PFSK-1 (cell line): Measurements from ENCODE around the gene CNDP2.

Experiments
- FOXP2 ChIP-seq: optimal IDR thresholded peaks from 2 replicates; pipeline ENCODE3; 2011; ENCODE audit warnings: borderline replicate concordance, control low read depth, inconsistent platforms; ENCODE audit not compliant: insufficient read depth; ENCODE audit errors: extremely low read length, extremely low read depth
- POLR2AphosphoS5 ChIP-seq: IDR thresholded peaks from 2 replicates; pipeline ENCODE4 v1.6.1; 2012; ENCODE audit warnings: low read depth, mild to moderate bottlenecking, control low read depth, low read length, moderate library complexity
- SIN3A ChIP-seq: IDR thresholded peaks from 2 replicates; pipeline ENCODE4 v1.6.1; 2012; ENCODE audit warnings: mild to moderate bottlenecking, low read length, moderate library complexity, borderline replicate concordance; ENCODE audit not compliant: insufficient read depth
- TAF1 ChIP-seq: IDR thresholded peaks from 2 replicates; pipeline ENCODE4 v1.6.1; 2012; ENCODE audit warnings: low read length, control low read depth, borderline replicate concordance; ENCODE audit not compliant: insufficient read depth
- TF ChIP-seq, protein P1 (sequence below), 2 experiments: IDR thresholded peaks; 2 replicates each; pipeline versions ENCODE4 v1.6.1 to v1.8.0; 2011 to 2012; ENCODE audit warnings: low read depth in 2 of 2, low read length in 2 of 2, control low read depth in 1 of 2, inconsistent platforms in 1 of 2, mild to moderate bottlenecking in 1 of 2, moderate library complexity in 1 of 2; ENCODE audit not compliant: insufficient read depth in 1 of 2

CNDP2 gene

DNA sequence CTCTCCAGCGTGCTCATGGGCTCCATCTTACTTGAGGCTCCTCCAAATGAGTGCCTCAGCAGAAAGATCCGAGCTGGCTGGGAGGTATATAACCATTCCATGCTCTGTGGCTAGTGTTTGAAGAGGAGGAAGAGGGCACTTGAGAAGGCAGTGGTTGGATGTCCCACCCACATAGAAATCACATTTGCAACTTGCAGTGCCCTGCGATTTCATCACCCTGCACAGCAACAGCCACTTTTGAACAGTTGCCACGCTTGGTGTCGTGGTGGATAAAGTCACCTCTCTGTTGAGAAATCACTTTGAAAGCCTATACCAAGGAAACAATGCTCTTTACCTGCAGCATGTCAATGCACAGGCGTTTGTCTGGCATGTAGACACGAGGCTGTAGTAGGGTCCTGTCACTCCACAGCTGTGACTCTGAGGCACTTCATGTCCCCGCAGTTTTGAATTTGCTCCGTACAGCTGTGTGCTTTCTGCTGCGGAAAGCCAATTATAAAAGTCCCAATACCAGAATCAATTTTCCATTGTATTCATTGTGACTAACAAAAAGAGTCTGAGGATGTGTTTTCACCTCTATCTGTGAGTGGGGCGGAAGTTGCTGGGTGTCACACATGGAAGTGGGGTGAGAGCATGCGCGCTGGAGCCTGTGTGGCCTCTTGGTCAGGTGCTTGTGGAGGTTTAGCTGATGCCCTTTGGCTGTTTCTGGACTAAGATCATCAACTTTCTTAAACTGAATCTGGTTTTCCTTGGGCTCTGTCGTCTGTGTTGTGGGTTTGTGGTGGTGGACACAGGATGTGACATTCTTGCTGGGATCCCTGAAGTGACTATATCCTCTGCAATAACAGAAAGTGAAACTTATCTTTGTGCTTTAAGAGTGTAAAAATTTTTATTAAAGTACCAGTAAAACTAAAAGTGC lies 2.8 kb downstream of the CNDP2 start:
- TF ChIP-seq TAF1, result no peak
- no peak for TF ChIP-seq SIN3A
- TF ChIP-seq, protein P1, sequence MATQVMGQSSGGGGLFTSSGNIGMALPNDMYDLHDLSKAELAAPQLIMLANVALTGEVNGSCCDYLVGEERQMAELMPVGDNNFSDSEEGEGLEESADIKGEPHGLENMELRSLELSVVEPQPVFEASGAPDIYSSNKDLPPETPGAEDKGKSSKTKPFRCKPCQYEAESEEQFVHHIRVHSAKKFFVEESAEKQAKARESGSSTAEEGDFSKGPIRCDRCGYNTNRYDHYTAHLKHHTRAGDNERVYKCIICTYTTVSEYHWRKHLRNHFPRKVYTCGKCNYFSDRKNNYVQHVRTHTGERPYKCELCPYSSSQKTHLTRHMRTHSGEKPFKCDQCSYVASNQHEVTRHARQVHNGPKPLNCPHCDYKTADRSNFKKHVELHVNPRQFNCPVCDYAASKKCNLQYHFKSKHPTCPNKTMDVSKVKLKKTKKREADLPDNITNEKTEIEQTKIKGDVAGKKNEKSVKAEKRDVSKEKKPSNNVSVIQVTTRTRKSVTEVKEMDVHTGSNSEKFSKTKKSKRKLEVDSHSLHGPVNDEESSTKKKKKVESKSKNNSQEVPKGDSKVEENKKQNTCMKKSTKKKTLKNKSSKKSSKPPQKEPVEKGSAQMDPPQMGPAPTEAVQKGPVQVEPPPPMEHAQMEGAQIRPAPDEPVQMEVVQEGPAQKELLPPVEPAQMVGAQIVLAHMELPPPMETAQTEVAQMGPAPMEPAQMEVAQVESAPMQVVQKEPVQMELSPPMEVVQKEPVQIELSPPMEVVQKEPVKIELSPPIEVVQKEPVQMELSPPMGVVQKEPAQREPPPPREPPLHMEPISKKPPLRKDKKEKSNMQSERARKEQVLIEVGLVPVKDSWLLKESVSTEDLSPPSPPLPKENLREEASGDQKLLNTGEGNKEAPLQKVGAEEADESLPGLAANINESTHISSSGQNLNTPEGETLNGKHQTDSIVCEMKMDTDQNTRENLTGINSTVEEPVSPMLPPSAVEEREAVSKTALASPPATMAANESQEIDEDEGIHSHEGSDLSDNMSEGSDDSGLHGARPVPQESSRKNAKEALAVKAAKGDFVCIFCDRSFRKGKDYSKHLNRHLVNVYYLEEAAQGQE (IDR thresholded peaks at IDR 0.05; ENCODE audit: insufficient read depth in 1 of 2, low read depth in 2 of 2, low read length in 2 of 2), result no peak
- TF ChIP-seq FOXP2, result no peak
- no peak for TF ChIP-seq POLR2AphosphoS5

DNA sequence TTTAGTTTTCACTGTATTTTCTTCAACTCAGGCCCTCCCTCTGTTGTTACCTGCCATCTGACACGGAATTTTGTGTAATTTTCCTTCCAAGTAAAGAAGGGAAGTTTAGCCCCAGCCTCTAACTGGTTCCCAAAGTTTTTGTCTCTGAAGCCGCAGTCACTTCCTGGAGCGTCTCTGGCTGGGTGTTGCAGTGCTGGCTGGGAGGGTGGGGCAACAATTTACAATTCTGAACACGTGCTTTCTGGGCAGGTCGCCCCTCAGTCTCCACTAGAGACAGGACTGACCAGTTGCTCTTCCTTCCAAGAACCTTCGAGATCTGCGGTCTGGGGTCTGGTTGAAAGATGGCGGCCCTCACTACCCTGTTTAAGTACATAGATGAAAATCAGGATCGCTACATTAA lies 3.5 kb downstream of the CNDP2 start:
- TF ChIP-seq SIN3A (0 out of 2 replicates have a peak, but pooled peaks have one; percentile 15), POLR2AphosphoS5 (0 out of 2 replicates have a peak, but pooled peaks have one; percentile 28)
- TF ChIP-seq, protein P1 (IDR thresholded peaks at IDR 0.05; ENCODE audit: insufficient read depth in 1 of 2, low read depth in 2 of 2, low read length in 2 of 2), result no peak

DNA sequence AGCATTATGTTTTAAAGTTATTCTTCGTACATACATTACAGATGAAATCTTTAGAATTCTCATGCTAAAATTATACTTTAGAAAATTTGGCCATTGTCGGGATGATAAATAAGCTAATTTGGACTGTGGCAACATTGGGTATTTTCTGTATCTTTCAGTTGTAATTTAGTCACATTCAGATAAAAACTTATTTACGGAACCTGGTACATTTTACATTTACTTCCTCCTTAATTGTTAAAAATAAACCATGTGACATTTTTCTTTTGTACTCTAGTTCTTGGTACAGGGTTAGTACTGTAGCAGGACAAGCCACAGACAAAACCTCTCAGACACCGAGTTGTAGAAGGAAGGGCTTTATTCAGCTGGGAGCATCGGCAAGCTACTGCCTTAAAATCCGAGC lies 4.2 kb downstream of the CNDP2 start:
- TF ChIP-seq POLR2AphosphoS5 (no peak), FOXP2 (no peak)
- TF ChIP-seq, protein P1 (IDR thresholded peaks at IDR 0.05; ENCODE audit: insufficient read depth in 1 of 2, low read depth in 2 of 2, low read length in 2 of 2), result no peak

DNA sequence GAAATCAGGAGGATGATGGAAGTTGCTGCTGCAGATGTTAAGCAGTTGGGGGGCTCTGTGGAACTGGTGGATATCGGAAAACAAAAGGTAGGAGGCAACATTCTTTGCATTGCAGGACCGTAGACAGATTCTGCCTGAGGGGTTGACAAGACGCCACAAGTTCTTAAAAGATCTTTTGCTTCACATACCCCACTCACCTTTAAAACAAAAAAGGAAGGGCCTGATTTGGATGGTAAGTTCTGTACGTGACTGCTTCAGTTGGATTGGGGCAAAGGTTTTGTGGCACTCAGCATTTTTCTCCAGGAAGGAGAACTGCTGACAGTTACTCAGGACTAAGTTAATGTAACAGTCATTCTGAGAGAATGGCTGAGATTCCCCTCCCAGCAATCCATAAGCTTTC lies 5.2 kb downstream of the CNDP2 start:
- TF ChIP-seq FOXP2 (no peak), SIN3A (no peak), TAF1 (no peak), POLR2AphosphoS5 (no peak)
- TF ChIP-seq, protein P1 (IDR thresholded peaks at IDR 0.05; ENCODE audit: insufficient read depth in 1 of 2, low read depth in 2 of 2, low read length in 2 of 2), result no peak

DNA sequence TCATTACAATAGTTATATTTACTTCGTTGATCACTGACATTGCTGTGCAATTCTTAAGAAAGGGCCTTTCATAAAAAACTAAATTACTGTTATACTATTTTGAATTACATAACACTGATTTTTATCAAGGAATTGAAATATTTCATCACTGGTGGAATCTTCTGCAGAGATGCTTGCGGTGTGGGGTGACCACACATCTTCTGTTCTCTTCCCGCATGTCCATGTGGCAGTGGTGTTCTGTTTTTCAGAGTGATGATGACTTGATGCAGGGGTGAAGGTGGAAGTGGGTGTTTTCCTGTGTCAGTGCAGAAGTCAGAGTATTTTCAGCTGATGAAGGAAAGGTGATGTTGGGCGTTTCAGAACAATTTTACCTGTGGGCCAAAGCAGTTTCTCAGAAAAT lies 7.0 kb downstream of the CNDP2 start:
- TF ChIP-seq POLR2AphosphoS5, result no peak
- TF ChIP-seq, protein P1 (IDR thresholded peaks at IDR 0.05; ENCODE audit: insufficient read depth in 1 of 2, low read depth in 2 of 2, low read length in 2 of 2), result no peak
- TF ChIP-seq FOXP2, result no peak
- TF ChIP-seq SIN3A, result no peak
